OCI-LY7 (cell line): ENCODE results near the gene KRT73. TPM values are rescaled to one million over a fixed set of nuclear protein-coding genes. Genes with fewer than 3 reads are reported as not detected.

ENCODE experiments used
- BruUV-seq: library from RNA; stranded (reverse); fragments of 400-500 nt; replicated peaks from 2 replicates; lab custom pipeline; 2021; lab: Mats Ljungman, UMichigan
- CTCF ChIA-PET: fragments of 300-600 bp; sonication (Branson Sonifier 250); formaldehyde crosslinking; loops from one replicate; lab custom pipeline; 2022; ENCODE audit warnings: antibody characterized with exemption; ENCODE audit not compliant: unreplicated experiment; lab: Charles Lee
- POLR2A ChIA-PET: fragments of 300-600 bp; sonication (Branson Sonifier 250); formaldehyde crosslinking; loops from one replicate; lab custom pipeline; 2022; ENCODE audit warnings: antibody characterized with exemption; lab: Charles Lee
- DNase-seq: peaks from one replicate; pipeline ENCODE4 v3.0.0-alpha.2; 2015; ENCODE audit warnings: low spot score
- H2AFZ ChIP-seq: fragments of 200-600 bp; sonication (generic), shearing (Covaris generic); 2 replicates; pipeline ENCODE4 v1.6.1; 2014; ENCODE audit warnings: mild to moderate bottlenecking, antibody characterized with exemption, low read length, moderate library complexity
- H3K27ac ChIP-seq: fragments of 200-600 bp; sonication (generic); 2 replicates; pipeline ENCODE4 v1.5.1; 2014; ENCODE audit warnings: mixed run types, low read depth, mild to moderate bottlenecking, moderate library complexity, low read length, inconsistent platforms; ENCODE audit not compliant: poor library complexity, severe bottlenecking
- H3K36me3 ChIP-seq: fragments of 200-600 bp; sonication (generic); 2 replicates; pipeline ENCODE4 v1.6.1; 2014; ENCODE audit warnings: mild to moderate bottlenecking, antibody characterized with exemption, low read length, moderate library complexity, mixed read lengths; ENCODE audit not compliant: insufficient read depth
- H3K4me1 ChIP-seq: fragments of 200-600 bp; sonication (generic); 2 replicates; pipeline ENCODE4 v1.5.1; 2014; ENCODE audit warnings: mild to moderate bottlenecking, low read length; ENCODE audit not compliant: insufficient read depth, poor library complexity, severe bottlenecking
- H3K4me2 ChIP-seq: fragments of 200-600 bp; sonication (generic); 2 replicates; pipeline ENCODE4 v1.6.1; 2014; ENCODE audit warnings: mild to moderate bottlenecking, low read length
- H3K4me3 ChIP-seq: fragments of 200-600 bp; sonication (generic); 2 replicates; pipeline ENCODE4 v1.5.1; 2014; ENCODE audit warnings: mild to moderate bottlenecking, low read depth, low read length; ENCODE audit not compliant: poor library complexity, severe bottlenecking
- H3K79me2 ChIP-seq: fragments of 200-600 bp; sonication (generic); 2 replicates; pipeline ENCODE4 v1.6.1; 2016; ENCODE audit warnings: low read depth, mild to moderate bottlenecking, low read length, moderate library complexity, mixed read lengths; ENCODE audit not compliant: insufficient read depth
- H3K9me2 ChIP-seq: fragments of 200-600 bp; sonication (generic); 2 replicates; pipeline ENCODE4 v1.6.1; 2016; ENCODE audit warnings: mild to moderate bottlenecking, low read length, mixed read lengths; ENCODE audit not compliant: insufficient read depth
- H3K9me3 ChIP-seq: fragments of 200-600 bp; sonication (generic); 2 replicates; pipeline ENCODE4 v1.6.1; 2014; ENCODE audit warnings: mild to moderate bottlenecking, mixed run types, low read length, mixed read lengths
- H4K20me1 ChIP-seq: fragments of 200-600 bp; sonication (generic); 2 replicates; pipeline ENCODE4 v1.6.1; 2014; ENCODE audit warnings: mild to moderate bottlenecking, antibody characterized with exemption, low read length, moderate library complexity, mixed read lengths; ENCODE audit not compliant: insufficient read depth
- CTCF ChIP-seq: fragments of 200-600 bp; sonication (generic); conservative IDR thresholded peaks from 2 replicates; pipeline ENCODE4 v1.5.1; 2014; ENCODE audit warnings: mild to moderate bottlenecking, antibody characterized with exemption, low read length, moderate library complexity, mixed read lengths
- EZH2phosphoT487 ChIP-seq: fragments of 200-600 bp; sonication (generic); IDR thresholded peaks from 2 replicates; pipeline ENCODE4 v1.6.1; 2018; ENCODE audit warnings: low read depth, borderline replicate concordance, mild to moderate bottlenecking, mixed run types, antibody characterized with exemption, low read length, moderate library complexity, mixed read lengths
- intact Hi-C: fragments of 100-400 bp; cut with micrococcal nuclease; formaldehyde crosslinking; loops from one replicate; pipeline ENCODE4 v1.10.0; 2022; ENCODE audit not compliant: unreplicated experiment
- total RNA-seq, 2 experiments: library from RNA; depleted of rRNA in 1 of 2; stranded (reverse); fragments of >200 nt in 1 of 2; shearing (Covaris generic) in 1 of 2; gene quantifications; 2 replicates each; pipeline ENCODE4 v1.2.3, GENCODE V29; 2014 to 2022

Gene KRT73
- total RNA-seq, 2 experiments from 2014 or later: not detected

GRCh38 chr12:52659951-52660350 is 41.6 kb upstream of the KRT73 start:
- H3K79me2 ChIP-seq: no peaks in the 10 kb centered on the region
- H3K27ac ChIP-seq: no peak overlapping the region
- POLR2A ChIA-PET: no interaction called here
- H3K4me3 ChIP-seq: no peak overlapping the region
- BruUV-seq: no TSS peak
- intact Hi-C loops: no loop called here
- H3K36me3 ChIP-seq: no peaks in the 10 kb centered on the region
- H3K9me2 ChIP-seq: no peaks in the 10 kb centered on the region
- TF ChIP-seq EZH2phosphoT487: no peak
- no peak for TF ChIP-seq CTCF
- CTCF ChIA-PET: no interaction called here
- no peaks in the 10 kb centered on the region for H3K9me3 ChIP-seq
- H4K20me1 ChIP-seq: no peaks in the 10 kb centered on the region
- no peak overlapping the region for H3K4me2 ChIP-seq
- no peak for DNase-seq
- no peaks in the 10 kb centered on the region for H3K4me1 ChIP-seq
- H2AFZ ChIP-seq: no peak overlapping the region

GRCh38 chr12:52659395-52659794 is 41.0 kb upstream of the KRT73 start:
- ChIA-PET POLR2A (no interaction called here), CTCF (no interaction called here)
- BruUV-seq: no TSS peak
- intact Hi-C loops: no loop called here
- no peak for TF ChIP-seq EZH2phosphoT487
- Histone ChIP-seq H3K4me1 (no peaks in the 10 kb centered on the region), H3K79me2 (no peaks in the 10 kb centered on the region), H3K9me3 (no peaks in the 10 kb centered on the region), H3K4me2 (no peak overlapping the region), H3K9me2 (no peaks in the 10 kb centered on the region), H2AFZ (no peak overlapping the region), H3K4me3 (no peak overlapping the region), H3K36me3 (no peaks in the 10 kb centered on the region), H3K27ac (no peak overlapping the region), H4K20me1 (no peaks in the 10 kb centered on the region)
- DNase-seq: no peak

- Histone ChIP-seq H3K4me2 (no peak overlapping the region), H3K9me2 (no peaks in the 10 kb centered on the region), H3K4me3 (no peak overlapping the region), H2AFZ (no peak overlapping the region), H3K36me3 (no peaks in the 10 kb centered on the region), H3K27ac (no peak overlapping the region), H3K9me3 (no peaks in the 10 kb centered on the region), H3K4me1 (no peaks in the 10 kb centered on the region), H4K20me1 (no peaks in the 10 kb centered on the region), H3K79me2 (no peaks in the 10 kb centered on the region)
- no TSS peak for BruUV-seq
- ChIA-PET CTCF (no interaction called here), POLR2A (no interaction called here)
- no peak for DNase-seq
- intact Hi-C loops: no loop called here
- TF ChIP-seq CTCF: no peak
- TF ChIP-seq EZH2phosphoT487: no peak
These were observed 39.8 kb upstream of the KRT73 start for GRCh38 chr12:52658196-52658595.
